ENCODE results near the gene LBX2. TPM values are rescaled to one million over a fixed set of nuclear protein-coding genes. Genes with fewer than 3 reads are reported as not detected.
A peak's percentile ranks its signal among the peaks of the same experiment; 100 is the strongest.

The LBX2 gene
- total RNA-seq, 1 experiment from 2014 or later: 11.4 TPM

DNA sequence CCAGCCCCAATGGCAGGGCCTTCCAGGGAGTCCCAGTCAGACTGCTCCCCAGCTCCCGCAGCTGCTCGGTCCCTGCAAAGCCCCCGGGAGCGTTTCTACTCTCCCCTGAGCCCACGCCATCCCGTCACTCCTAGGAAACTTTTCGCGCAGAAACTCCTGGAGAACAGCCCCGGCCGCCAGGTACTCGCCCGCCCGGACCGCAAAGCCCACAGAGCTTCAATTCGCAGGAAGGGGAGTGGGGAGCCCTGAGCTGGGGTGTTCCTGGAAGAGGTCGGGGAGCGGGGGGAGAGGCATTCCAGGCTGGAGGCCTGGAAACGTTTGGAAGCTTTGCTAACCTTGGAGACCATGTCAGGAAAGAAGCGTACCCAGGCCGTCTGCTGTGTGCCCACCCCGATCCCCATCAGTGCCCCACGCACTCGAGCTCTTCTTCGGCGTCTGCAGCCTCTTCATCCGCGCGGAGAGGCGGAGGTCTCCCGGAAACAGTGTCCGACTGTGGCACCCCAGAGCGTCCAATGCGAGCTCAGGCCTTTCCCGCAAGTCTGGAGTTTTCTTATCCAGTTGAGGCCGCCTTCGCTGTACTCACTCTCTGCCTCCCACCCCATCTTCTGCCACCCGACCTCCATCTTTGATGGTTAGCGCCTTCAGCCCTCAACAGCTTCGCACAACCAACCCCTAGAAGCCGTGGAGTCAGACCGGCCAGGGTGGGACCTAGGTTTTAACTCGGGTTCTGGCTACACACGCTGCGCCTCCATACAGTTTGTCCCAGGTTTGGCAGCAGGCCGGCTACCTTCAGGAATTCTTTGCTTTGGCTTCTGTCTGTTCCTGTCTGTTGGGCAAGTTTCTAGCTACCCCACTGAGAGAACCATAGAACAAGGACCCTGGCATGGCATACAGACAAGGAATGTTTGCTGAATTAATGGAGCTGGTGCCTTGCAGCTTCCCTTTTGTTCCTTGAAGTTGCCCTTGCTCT is 4.4 kb upstream of the LBX2 start:
- no peak for DNase-seq
- Histone ChIP-seq H3K4me1 (peaks cover 51% of the 10 kb centered on the region), H3K9me3 (no peaks in the 10 kb centered on the region), H3K4me3 (ENCODE audit: low read depth, low read length) (peak overlapping the region; percentile 75), H3K27me3 (replicated peaks; ENCODE audit: control insufficient read depth, insufficient read depth, low read length) (no peaks in the 10 kb centered on the region), H3K36me3 (ENCODE audit: control insufficient read depth, insufficient read depth, low read length) (0 out of 2 replicates have a peak, but pooled peaks cover 2% of the 10 kb centered on the region)
- peaks cover 53% of the 10 kb centered on the region for H3K36me3 Mint-ChIP-seq (ENCODE audit: insufficient read depth, unreplicated experiment)
- peak overlapping the region; percentile 94 for H3K4me3 Mint-ChIP-seq (ENCODE audit: unreplicated experiment)
- peaks cover 41% of the 10 kb centered on the region for H3K4me1 Mint-ChIP-seq (ENCODE audit: low read depth, unreplicated experiment)
- CTCF ChIA-PET: interaction anchor here (0.5 to 2.9 kb wide), 9 partner anchors 11 to 46 kb away, joined by 3 to 9 read pairs (median 3); partner anchors contain the start of genes CCDC142, MRPL53, TLX2 and TTC31
- POLR2A ChIA-PET: interaction anchor here (0.9 to 5.2 kb wide), 4 partner anchors 15 to 63 kb away, joined by 3 to 17 read pairs (median 4); partner anchors contain the start of genes AUP1 and HTRA2
- TF ChIP-seq, protein P1, sequence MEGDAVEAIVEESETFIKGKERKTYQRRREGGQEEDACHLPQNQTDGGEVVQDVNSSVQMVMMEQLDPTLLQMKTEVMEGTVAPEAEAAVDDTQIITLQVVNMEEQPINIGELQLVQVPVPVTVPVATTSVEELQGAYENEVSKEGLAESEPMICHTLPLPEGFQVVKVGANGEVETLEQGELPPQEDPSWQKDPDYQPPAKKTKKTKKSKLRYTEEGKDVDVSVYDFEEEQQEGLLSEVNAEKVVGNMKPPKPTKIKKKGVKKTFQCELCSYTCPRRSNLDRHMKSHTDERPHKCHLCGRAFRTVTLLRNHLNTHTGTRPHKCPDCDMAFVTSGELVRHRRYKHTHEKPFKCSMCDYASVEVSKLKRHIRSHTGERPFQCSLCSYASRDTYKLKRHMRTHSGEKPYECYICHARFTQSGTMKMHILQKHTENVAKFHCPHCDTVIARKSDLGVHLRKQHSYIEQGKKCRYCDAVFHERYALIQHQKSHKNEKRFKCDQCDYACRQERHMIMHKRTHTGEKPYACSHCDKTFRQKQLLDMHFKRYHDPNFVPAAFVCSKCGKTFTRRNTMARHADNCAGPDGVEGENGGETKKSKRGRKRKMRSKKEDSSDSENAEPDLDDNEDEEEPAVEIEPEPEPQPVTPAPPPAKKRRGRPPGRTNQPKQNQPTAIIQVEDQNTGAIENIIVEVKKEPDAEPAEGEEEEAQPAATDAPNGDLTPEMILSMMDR (IDR thresholded peaks at IDR 0.05; ENCODE audit: insufficient read depth in 1 of 2, low read depth in 1 of 2, low read length in 1 of 2, severe bottlenecking in 1 of 2, unreplicated experiment in 1 of 2): no peak
- no peaks in the 10 kb centered on the region for H3K9me3 Mint-ChIP-seq (ENCODE audit: unreplicated experiment)
- peak overlapping the region; percentile 87 for H3K27ac Mint-ChIP-seq (ENCODE audit: unreplicated experiment)
- no TSS peak for BruUV-seq (replicated peaks)
- intact Hi-C loops (cut with micrococcal nuclease; ENCODE audit: unreplicated experiment): loop anchor here (1.0 kb wide), 2 partner anchors 20 to 84 kb away; partner anchors contain the start of gene TTC31
- no peaks in the 10 kb centered on the region for H3K27me3 Mint-ChIP-seq (ENCODE audit: insufficient read depth, unreplicated experiment)

DNA sequence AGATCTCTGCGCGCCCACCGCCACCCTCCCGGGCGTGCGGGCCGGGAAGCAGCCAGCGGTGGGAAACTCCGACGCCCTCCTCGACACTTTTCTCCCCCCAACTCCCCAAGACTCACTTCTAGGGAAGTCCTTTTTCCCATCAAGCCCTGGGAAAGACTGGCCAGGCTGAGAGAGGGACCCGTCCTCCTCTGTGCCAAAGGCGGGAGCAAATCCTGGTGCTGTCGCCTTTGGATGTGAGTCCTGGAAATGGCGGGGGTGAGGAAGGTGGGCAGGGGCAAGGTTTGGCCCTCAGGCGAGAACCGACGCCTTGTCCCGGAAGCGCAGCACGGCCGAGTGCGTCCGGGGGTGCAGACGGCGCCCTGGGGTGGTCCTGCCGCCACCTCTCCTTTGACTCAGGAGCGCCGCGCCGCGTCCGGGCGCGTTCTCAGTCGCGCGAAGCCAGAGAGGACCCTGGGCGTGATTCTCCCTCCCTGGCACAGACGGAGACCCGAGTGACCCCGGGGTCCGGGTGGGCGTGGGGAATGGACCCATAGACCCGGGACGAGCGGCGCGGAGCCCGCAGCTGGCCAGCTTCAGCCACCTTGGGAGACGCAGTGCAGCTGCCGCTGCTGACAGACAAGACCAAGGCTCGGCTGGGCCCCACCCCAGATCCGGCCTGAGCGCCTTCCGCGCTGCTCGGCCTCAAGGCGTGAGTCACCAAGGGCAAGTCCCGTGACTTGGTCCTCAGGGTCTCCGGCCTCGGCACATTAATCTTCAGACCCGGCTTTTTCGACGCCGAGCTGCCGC is 3.5 kb upstream of the LBX2 start:
- peak overlapping the region; percentile 87 for H3K27ac Mint-ChIP-seq (ENCODE audit: unreplicated experiment)
- no TSS peak for BruUV-seq (replicated peaks)
- H3K27me3 ChIP-seq (replicated peaks; ENCODE audit: control insufficient read depth, insufficient read depth, low read length): no peaks in the 10 kb centered on the region
- H3K9me3 Mint-ChIP-seq (ENCODE audit: unreplicated experiment): no peaks in the 10 kb centered on the region
- ChIA-PET CTCF (interaction anchor here (0.6 to 2.9 kb wide), 6 partner anchors 13 to 45 kb away, joined by 3 to 9 read pairs (median 6); partner anchors contain the start of genes CCDC142, MRPL53, TTC31 and WBP1), POLR2A (interaction anchor here (1.0 to 5.2 kb wide), 6 partner anchors 14 to 63 kb away, joined by 3 to 17 read pairs (median 4); partner anchors contain the start of gene DQX1)
- TF ChIP-seq, protein P1 (IDR thresholded peaks at IDR 0.05; ENCODE audit: insufficient read depth in 1 of 2, low read depth in 1 of 2, low read length in 1 of 2, severe bottlenecking in 1 of 2, unreplicated experiment in 1 of 2): peak; percentile 16 to 67
- peaks cover 55% of the 10 kb centered on the region for H3K4me1 ChIP-seq
- H3K4me1 Mint-ChIP-seq (ENCODE audit: low read depth, unreplicated experiment): peaks cover 33% of the 10 kb centered on the region
- H3K4me3 ChIP-seq (ENCODE audit: low read depth, low read length): peak overlapping the region; percentile 75
- no peaks in the 10 kb centered on the region for H3K9me3 ChIP-seq
- intact Hi-C loops (cut with micrococcal nuclease; ENCODE audit: unreplicated experiment): loop anchor here (1.0 kb wide), 3 partner anchors 14 to 84 kb away; partner anchors contain the start of gene TTC31
- peaks cover 58% of the 10 kb centered on the region for H3K36me3 Mint-ChIP-seq (ENCODE audit: insufficient read depth, unreplicated experiment)
- peak; percentile 83 to 85 for DNase-seq
- 0 out of 2 replicates have a peak, but pooled peaks cover 2% of the 10 kb centered on the region for H3K36me3 ChIP-seq (ENCODE audit: control insufficient read depth, insufficient read depth, low read length)
- no peaks in the 10 kb centered on the region for H3K27me3 Mint-ChIP-seq (ENCODE audit: insufficient read depth, unreplicated experiment)
- peak overlapping the region; percentile 94 for H3K4me3 Mint-ChIP-seq (ENCODE audit: unreplicated experiment)
